ENCODE measurements around the gene UBE2M.

UBE2M gene

GRCh38 chr19:58555369-58555885 is 3.0 kb downstream of the UBE2M start:
- no peaks in the 10 kb centered on the region for H3K9me3 ChIP-seq (ENCODE audit: control extremely low read depth in 1 of 5, control insufficient read depth in 4 of 5, insufficient read depth in 2 of 5, low read depth in 1 of 5, low read length in 4 of 5)
- no peaks in the 10 kb centered on the region for H3K27me3 ChIP-seq (replicated peaks in 2 of 5; ENCODE audit: control insufficient read depth in 4 of 5, insufficient read depth in 5 of 5, low read length in 4 of 5)
- H3K36me3 ChIP-seq (ENCODE audit: control insufficient read depth in 4 of 4, insufficient read depth in 4 of 4, low read length in 3 of 4) = peaks cover 2 to 43% (median 30%) of the 10 kb centered on the region in 4 experiments
- peaks cover 5 to 56% (median 52%) of the 10 kb centered on the region in 4 experiments for H3K4me1 ChIP-seq (ENCODE audit: control extremely low read depth in 1 of 4, control insufficient read depth in 4 of 4, insufficient read depth in 4 of 4, low read length in 3 of 4)
- peak overlapping the region; percentile 52 to 88 (median 78) for H3K4me3 ChIP-seq (ENCODE audit: control insufficient read depth in 1 of 7, extremely low read depth in 1 of 7, insufficient read depth in 4 of 7, low read depth in 2 of 7, low read length in 6 of 7)
- ChIA-PET POLR2A (interaction anchor here (1.2 to 2.6 kb wide), 3 partner anchors 11 to 36 kb away, joined by 3 to 24 read pairs (median 18); partner anchors contain the start of genes TRIM28 and ZBTB45), CTCF (interaction anchor here (1.1 to 3.8 kb wide), 9 partner anchors 10 to 55 kb away, joined by 3 to 33 read pairs (median 4); partner anchors contain the start of genes TRIM28 and ZBTB45)
- 60% methylated on average over 3 of the region's 4 CpGs for WGBS (ENCODE audit: insufficient coverage)
- peak overlapping the region; percentile 89 to 97 for H3K27ac ChIP-seq (ENCODE audit: insufficient read depth in 1 of 2, low read depth in 1 of 2, low read length in 2 of 2, poor library complexity in 1 of 2, severe bottlenecking in 2 of 2)
- no peak for DNase-seq

- Histone ChIP-seq H3K4me1 (ENCODE audit: control extremely low read depth in 1 of 4, control insufficient read depth in 4 of 4, insufficient read depth in 4 of 4, low read length in 3 of 4) (peaks cover 2 to 50% (median 47%) of the 10 kb centered on the region in 4 experiments), H3K9me3 (ENCODE audit: control extremely low read depth in 1 of 5, control insufficient read depth in 4 of 5, insufficient read depth in 2 of 5, low read depth in 1 of 5, low read length in 4 of 5) (no peaks in the 10 kb centered on the region), H3K27me3 (replicated peaks in 2 of 5; ENCODE audit: control insufficient read depth in 4 of 5, insufficient read depth in 5 of 5, low read length in 4 of 5) (no peaks in the 10 kb centered on the region), H3K4me3 (ENCODE audit: control insufficient read depth in 1 of 7, extremely low read depth in 1 of 7, insufficient read depth in 4 of 7, low read depth in 2 of 7, low read length in 6 of 7) (peak within 1 kb of the TSS; percentile 52 to 88 (median 78)), H3K27ac (ENCODE audit: insufficient read depth in 1 of 2, low read depth in 1 of 2, low read length in 2 of 2, poor library complexity in 1 of 2, severe bottlenecking in 2 of 2) (peak within 1 kb of the TSS; percentile 93 to 97), H3K36me3 (ENCODE audit: control insufficient read depth in 4 of 4, insufficient read depth in 4 of 4, low read length in 3 of 4) (peaks cover 4 to 50% (median 37%) of the 10 kb centered on the region in 4 experiments)
- CTCF ChIA-PET = interaction anchor here (1.1 to 3.8 kb wide), 10 partner anchors 10 to 55 kb away, joined by 3 to 33 read pairs (median 4); partner anchors contain the start of genes TRIM28 and ZBTB45
- under 1% methylated on average over 67 of the region's 69 CpGs for WGBS (ENCODE audit: insufficient coverage)
- POLR2A ChIA-PET = interaction anchor here (0.6 to 2.6 kb wide), 5 partner anchors 10 to 115 kb away, joined by 3 to 24 read pairs (median 4); partner anchors contain the start of genes TRIM28, ZBTB45 and ZNF132
- DNase-seq = peak; percentile 94 to 96 (median 95)
These were observed 3.7 kb downstream of the UBE2M start, which contains the start of gene CHMP2A for GRCh38 chr19:58554494-58555368. Gene CHMP2A, minus strand, starts transcription at chr19:58555105. Its CDS starts 893 bp downstream, at chr19:58554212.

- 58% methylated on average over 18 of the region's 18 CpGs for WGBS (ENCODE audit: insufficient coverage)
These were observed 4.5 kb downstream of the UBE2M start for GRCh38 chr19:58553799-58554493.

GRCh38 chr19:58552655-58553054 is 5.8 kb downstream of the UBE2M start:
- DNase-seq = no peak
- peak overlapping the region in 1 of 2 experiments; percentile 27 for H3K27ac ChIP-seq (ENCODE audit: insufficient read depth in 1 of 2, low read depth in 1 of 2, low read length in 2 of 2, poor library complexity in 1 of 2, severe bottlenecking in 2 of 2)
- peaks cover 16 to 70% (median 58%) of the 10 kb centered on the region in 4 experiments for H3K36me3 ChIP-seq (ENCODE audit: control insufficient read depth in 4 of 4, insufficient read depth in 4 of 4, low read length in 3 of 4)
- H3K4me3 ChIP-seq (ENCODE audit: control insufficient read depth in 1 of 7, extremely low read depth in 1 of 7, insufficient read depth in 4 of 7, low read depth in 2 of 7, low read length in 6 of 7) = no peak overlapping the region
- H3K4me1 ChIP-seq (ENCODE audit: control extremely low read depth in 1 of 4, control insufficient read depth in 4 of 4, insufficient read depth in 4 of 4, low read length in 3 of 4) = peaks cover 2 to 39% (median 39%) of the 10 kb centered on the region in 4 experiments
- WGBS (ENCODE audit: insufficient coverage) = 93% methylated on average over 1 of the region's 2 CpGs
- H3K9me3 ChIP-seq (ENCODE audit: control extremely low read depth in 1 of 5, control insufficient read depth in 4 of 5, insufficient read depth in 2 of 5, low read depth in 1 of 5, low read length in 4 of 5) = no peaks in the 10 kb centered on the region
- POLR2A ChIA-PET = interaction anchor here (0.7 kb wide), 1 partner anchor 8 kb away, joined by 3 read pairs; no protein-coding TSS in a partner anchor
- H3K27me3 ChIP-seq (replicated peaks in 2 of 5; ENCODE audit: control insufficient read depth in 4 of 5, insufficient read depth in 5 of 5, low read length in 4 of 5) = no peaks in the 10 kb centered on the region
- CTCF ChIA-PET = interaction anchor here (1.3 to 3.8 kb wide), 5 partner anchors 8 to 38 kb away, joined by 5 to 33 read pairs (median 14); partner anchors contain the start of genes TRIM28 and ZBTB45

More at GRCh38 chr19:58553799-58554493, 4.5 kb downstream of the UBE2M start:
- peak overlapping the region; percentile 52 to 88 (median 78) for H3K4me3 ChIP-seq (ENCODE audit: control insufficient read depth in 1 of 7, extremely low read depth in 1 of 7, insufficient read depth in 4 of 7, low read depth in 2 of 7, low read length in 6 of 7)
- POLR2A ChIA-PET = interaction anchor here (1.2 to 2.6 kb wide), 3 partner anchors 10 to 114 kb away, joined by 4 to 24 read pairs (median 18); partner anchors contain the start of genes TRIM28, ZBTB45 and ZNF132
- CTCF ChIA-PET = interaction anchor here (1.3 to 3.8 kb wide), 8 partner anchors 9 to 54 kb away, joined by 3 to 33 read pairs (median 5); partner anchors contain the start of genes TRIM28 and ZBTB45
- peaks cover 8 to 58% (median 45%) of the 10 kb centered on the region in 4 experiments for H3K36me3 ChIP-seq (ENCODE audit: control insufficient read depth in 4 of 4, insufficient read depth in 4 of 4, low read length in 3 of 4)
- peak overlapping the region; percentile 89 to 97 for H3K27ac ChIP-seq (ENCODE audit: insufficient read depth in 1 of 2, low read depth in 1 of 2, low read length in 2 of 2, poor library complexity in 1 of 2, severe bottlenecking in 2 of 2)
- H3K9me3 ChIP-seq (ENCODE audit: control extremely low read depth in 1 of 5, control insufficient read depth in 4 of 5, insufficient read depth in 2 of 5, low read depth in 1 of 5, low read length in 4 of 5) = no peaks in the 10 kb centered on the region
- H3K27me3 ChIP-seq (replicated peaks in 2 of 5; ENCODE audit: control insufficient read depth in 4 of 5, insufficient read depth in 5 of 5, low read length in 4 of 5) = no peaks in the 10 kb centered on the region
- no peak for DNase-seq
- peaks cover 2 to 42% (median 40%) of the 10 kb centered on the region in 4 experiments for H3K4me1 ChIP-seq (ENCODE audit: control extremely low read depth in 1 of 4, control insufficient read depth in 4 of 4, insufficient read depth in 4 of 4, low read length in 3 of 4)

- CTCF ChIA-PET = interaction anchor here (0.8 to 3.8 kb wide), 3 partner anchors 28 to 32 kb away, joined by 3 to 22 read pairs (median 14); partner anchors contain the start of gene ZBTB45
- Histone ChIP-seq H3K27me3 (replicated peaks in 2 of 5; ENCODE audit: control insufficient read depth in 4 of 5, insufficient read depth in 5 of 5, low read length in 4 of 5) (no peaks in the 10 kb centered on the region), H3K9me3 (ENCODE audit: control extremely low read depth in 1 of 5, control insufficient read depth in 4 of 5, insufficient read depth in 2 of 5, low read depth in 1 of 5, low read length in 4 of 5) (no peaks in the 10 kb centered on the region), H3K4me1 (ENCODE audit: control extremely low read depth in 1 of 4, control insufficient read depth in 4 of 4, insufficient read depth in 4 of 4, low read length in 3 of 4) (peaks cover 2 to 35% (median 33%) of the 10 kb centered on the region in 4 experiments), H3K4me3 (ENCODE audit: control insufficient read depth in 1 of 7, extremely low read depth in 1 of 7, insufficient read depth in 4 of 7, low read depth in 2 of 7, low read length in 6 of 7) (no peak overlapping the region), H3K27ac (ENCODE audit: insufficient read depth in 1 of 2, low read depth in 1 of 2, low read length in 2 of 2, poor library complexity in 1 of 2, severe bottlenecking in 2 of 2) (no peak overlapping the region), H3K36me3 (ENCODE audit: control insufficient read depth in 4 of 4, insufficient read depth in 4 of 4, low read length in 3 of 4) (peaks cover 20 to 75% (median 65%) of the 10 kb centered on the region in 4 experiments)
- WGBS (ENCODE audit: insufficient coverage) = 96% methylated on average over 15 of the region's 18 CpGs
- DNase-seq = no peak
- POLR2A ChIA-PET = no interaction called here
These were observed 6.6 kb downstream of the UBE2M start for GRCh38 chr19:58551577-58552471.

All from common myeloid progenitor, CD34-positive (primary cell).